Amygdala (tissue), 56 donors: ENCODE measurements around the gene PHLDB3.

Experiments
- DNase-seq, 56 donors: peaks; one replicate each; lab custom pipeline; 2025; lab: John Stamatoyannopoulos, UW

PHLDB3 gene

GRCh38 chr19:43471091-43471490, 33.5 kb downstream of the PHLDB3 start:
- DNase-seq = no peak

GRCh38 chr19:43470288-43470687, 34.3 kb downstream of the PHLDB3 start:
- no peak for DNase-seq

DNA sequence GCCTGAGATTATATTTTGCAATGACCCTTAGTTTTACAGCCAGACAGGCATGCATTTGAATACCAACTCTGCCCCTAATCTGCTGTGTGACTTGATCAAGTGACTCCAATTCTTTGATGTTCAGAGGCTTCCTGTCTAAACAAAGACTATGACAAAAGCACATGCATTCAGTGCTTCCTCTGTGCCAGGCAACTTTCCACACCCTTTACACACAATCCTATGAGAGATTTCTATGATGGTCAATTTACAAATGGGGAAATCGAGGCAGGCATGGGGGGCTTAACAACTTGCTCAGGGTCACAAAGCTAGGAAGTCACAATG, 35.4 kb downstream of the PHLDB3 start:
- DNase-seq = no peak

DNA sequence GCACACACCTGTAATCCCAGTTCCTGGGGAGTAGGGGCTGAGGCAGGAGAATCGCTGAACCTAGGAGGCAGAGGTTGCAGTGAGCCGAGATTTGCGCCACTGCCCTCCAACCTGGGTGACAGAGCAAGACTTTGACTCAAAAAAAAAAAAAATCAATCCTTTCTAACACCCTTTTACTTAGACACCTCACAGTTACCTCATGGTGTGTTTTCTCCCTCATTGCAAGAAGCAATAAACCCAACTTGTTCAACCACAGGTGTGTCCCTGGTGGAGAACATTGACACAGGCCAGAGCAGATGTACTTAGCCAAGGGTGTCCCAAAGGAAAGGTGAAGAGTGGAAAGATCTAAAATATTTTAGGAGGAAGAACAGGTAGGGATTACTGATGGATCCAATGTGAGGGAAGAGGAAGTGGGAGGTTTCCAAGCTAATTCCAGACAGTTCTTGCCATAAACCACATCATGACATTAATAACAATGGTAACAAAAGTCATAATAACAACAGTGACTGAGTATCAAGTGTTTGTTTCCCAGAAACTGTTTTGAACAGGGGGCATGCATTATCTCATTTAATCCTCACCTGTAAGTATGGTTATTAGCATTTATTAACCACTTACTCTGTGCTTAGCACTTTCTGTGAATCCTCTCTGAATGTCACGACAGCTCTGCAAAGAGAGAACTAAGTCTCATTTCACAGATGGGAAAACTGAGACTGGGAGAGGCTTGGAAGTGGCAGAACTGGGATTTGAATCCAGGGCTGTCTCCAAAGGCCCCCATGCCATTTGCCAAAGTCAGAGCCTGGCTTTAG, 36.0 kb downstream of the PHLDB3 start:
- DNase-seq = no peak

- DNase-seq = no peak
Measured at GRCh38 chr19:43467730-43468129, 36.8 kb downstream of the PHLDB3 start.

GRCh38 chr19:43467276-43467675, 37.3 kb downstream of the PHLDB3 start:
- DNase-seq = no peak

DNA sequence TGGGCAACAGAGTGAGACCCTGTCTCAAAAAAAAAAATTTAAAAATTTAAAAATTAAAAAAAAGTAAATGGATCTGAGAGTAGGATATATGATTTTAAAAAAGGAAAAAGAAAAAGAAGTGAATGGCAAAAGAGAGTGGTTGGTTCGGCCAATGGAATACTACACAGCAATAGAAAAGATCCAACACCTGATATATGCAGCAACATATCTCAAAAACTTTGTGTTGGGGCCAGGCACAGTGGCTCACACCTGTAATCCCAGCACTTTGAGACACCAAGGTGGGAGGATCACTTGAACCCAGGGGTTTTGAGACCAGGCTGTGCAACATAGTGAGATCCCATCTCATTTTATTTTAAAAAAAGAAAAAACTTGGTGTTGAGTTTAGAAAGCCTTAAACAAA, 37.8 kb downstream of the PHLDB3 start:
- no peak for DNase-seq

- no peak for DNase-seq
Measured at GRCh38 chr19:43465468-43466120, 39.0 kb downstream of the PHLDB3 start, which contains the start of gene LYPD3. Gene LYPD3 (minus strand): TSS chr19:43465608. CDS start chr19:43465571, 37 bp downstream.

DNA sequence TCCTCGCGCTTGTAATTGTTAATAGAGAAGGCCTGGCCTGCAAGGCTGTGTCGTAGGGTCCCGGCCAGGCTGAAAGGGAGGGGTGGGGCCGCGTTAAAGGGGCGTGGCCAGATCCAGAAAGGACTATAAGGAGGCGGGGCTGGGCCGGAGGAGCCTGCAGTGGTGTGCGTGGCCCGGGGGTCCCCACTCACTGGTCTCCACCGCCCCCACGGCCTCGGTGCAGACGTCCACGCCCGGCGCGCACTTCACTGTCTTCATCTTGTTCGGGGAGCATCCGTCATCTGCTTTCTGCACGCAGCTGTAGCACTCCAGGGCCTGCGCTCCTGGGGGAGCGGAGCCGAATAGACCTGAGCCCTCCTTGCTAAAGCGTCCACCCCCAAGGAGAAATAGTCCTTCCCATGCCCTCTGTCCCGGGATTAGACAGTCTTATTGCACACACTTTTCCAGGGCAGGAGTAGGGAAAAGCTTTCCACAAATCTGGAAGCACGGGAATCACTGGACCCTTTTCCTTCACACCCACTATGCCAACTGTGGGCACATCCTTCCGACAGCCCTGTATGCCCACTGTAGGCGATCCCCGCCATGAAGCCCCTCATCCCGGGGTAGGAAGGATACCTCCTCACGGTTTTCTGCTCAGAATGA, 40.3 kb downstream of the PHLDB3 start:
- peak in 42 of 56 donors; percentile 6 to 81 (median 52) for DNase-seq

DNA sequence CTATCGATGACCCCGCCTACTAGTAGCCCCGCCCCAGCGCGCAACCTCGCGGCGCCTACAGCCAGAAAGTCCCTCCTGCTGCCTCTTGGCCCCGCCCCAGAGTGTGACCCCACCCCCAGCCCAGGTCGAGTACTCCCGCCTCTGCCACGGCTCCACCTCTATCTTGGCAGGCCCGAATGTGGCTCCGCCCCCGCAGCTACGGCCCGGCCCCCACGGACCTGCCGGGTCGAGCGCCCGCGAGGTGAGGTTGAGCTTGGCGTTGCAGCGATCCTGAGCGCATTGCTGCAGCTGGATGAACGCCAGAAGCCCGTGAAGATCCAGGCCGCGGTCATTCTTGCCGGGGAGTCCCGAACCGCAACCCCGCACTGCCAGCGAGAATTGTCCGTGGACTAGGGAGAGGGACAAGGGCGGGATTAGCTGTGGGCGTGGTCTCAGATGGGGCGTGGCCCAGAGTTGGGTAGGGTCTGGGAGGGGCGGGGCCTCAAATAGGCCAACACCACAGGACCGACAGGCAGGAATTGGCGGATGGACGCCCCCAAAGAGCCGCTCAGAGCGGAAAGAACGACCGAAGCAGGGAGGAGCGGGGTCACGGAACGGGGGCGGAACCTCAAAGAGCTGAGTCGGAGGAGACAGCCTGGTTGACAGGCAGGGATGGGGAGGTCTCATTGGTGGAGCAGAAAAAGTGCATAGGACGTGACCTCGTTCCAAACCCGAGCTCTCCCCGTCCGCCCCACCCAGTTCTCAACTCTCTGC, 41.0 kb downstream of the PHLDB3 start:
- DNase-seq = peak; percentile 32 to 96 (median 82)

GRCh38 chr19:43462785-43463380, 41.7 kb downstream of the PHLDB3 start:
- DNase-seq = no peak

GRCh38 chr19:43462383-43462782, 42.2 kb downstream of the PHLDB3 start:
- no peak for DNase-seq

GRCh38 chr19:43461303-43461702, 43.2 kb downstream of the PHLDB3 start:
- no peak for DNase-seq

DNA sequence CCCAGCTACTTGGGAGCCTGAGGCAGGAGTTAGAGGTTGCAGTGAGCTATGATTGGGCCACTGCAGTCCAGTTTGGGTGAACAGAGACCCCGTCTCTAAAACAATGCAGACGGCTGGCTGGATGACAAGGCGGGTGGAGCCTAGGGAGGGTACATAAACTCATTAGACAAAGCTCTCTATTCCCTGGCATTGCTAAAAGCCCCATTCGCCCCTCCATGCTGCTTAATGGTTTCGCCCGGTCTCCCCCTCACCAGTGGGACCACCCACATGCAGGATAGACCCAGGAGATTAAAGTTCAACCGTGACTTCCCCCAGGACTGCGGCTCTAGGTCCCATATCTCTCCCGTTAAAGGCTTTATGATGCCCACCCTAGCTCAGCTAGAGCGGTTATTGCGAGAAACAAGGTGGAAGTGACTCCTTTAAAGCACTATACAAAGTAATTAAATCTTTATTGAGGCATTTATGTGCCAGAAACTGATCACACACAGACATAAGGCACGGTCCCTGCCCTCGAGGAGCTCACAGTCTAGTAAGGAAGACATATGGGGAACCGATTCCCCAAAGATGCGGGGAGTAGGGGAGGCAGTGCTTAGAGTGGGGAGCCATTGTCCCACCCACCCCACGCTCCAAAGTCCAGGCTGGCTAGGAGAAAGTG, 44.1 kb downstream of the PHLDB3 start:
- DNase-seq = no peak

DNA sequence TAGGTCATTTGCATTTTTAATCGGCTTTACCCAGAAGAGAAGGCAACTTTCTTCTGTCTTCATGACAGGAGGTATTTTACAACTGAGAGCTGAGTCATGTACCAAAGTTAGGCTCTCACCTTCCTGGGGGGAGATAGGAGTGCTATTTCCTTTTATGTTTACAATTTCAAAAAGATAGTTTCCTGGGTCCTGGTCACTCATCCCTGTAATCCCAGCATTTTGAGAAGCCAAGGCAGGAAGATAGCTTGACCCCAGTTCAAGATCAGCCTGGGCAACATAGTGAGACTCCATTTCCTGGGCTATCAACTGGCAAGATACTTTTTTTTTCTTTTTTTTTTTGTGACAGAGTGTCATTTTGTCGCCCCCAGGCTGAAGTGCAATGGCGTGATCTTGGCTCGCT, 46.7 kb downstream of the PHLDB3 start:
- no peak for DNase-seq

DNA sequence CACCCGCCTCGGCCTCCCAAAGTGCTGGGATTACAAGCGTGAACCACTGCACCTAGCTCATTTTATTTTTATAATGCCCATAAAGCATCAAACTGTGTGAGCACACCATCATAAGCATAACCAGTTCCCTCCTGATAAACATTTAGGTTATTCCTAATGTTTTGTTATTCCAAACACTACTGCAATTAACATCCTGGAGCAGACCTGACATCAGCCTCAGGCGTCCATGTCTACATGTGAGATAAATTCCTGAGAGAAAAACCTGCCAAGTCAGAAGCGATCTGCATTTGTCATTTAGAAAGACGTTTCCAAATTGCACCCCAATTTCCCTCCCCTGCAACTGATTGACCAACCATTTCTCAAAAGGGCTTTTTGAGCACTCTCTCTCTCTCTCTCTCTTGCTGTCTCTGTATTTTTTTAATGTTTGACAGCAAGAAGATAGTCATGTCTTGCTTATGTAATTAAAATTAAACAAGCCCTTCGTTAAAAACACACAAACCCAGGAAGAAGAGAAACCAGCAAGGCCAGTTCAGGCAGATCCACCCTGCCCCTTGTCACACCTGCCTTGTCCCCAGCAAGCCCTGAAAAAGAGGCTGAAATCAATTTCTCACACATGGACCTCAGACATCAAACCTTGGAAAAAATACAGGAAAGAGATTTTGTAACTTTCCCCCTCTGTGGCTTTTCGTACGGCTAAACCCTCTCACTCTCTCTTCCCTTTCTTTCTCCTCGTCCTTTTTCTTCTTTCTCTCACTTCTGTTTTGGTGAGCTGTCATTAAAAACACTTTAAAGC, 49.0 kb downstream of the PHLDB3 start:
- DNase-seq = no peak

DNA sequence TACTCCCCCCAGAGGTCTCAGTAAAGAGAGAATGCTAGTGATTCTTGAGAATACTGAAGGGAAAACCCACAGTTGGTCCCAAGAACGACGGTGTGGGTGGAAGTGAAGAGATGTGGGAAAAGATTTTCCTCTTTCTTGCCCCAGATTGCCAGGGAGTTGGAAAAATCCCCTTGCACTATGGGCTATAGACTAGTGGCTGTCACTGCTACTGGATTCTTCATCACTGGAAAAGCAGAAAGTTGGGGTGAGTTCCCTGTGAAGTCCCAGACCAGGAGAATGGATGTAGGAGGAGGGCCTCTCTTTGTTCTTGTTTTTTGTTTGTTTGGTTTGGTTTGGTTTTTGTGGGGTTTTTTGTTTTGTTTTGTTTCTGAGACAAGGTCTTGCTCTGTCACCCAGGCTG, 50.5 kb downstream of the PHLDB3 start:
- DNase-seq = no peak

GRCh38 chr19:43452582-43452981, 52.0 kb downstream of the PHLDB3 start:
- DNase-seq = no peak

DNA sequence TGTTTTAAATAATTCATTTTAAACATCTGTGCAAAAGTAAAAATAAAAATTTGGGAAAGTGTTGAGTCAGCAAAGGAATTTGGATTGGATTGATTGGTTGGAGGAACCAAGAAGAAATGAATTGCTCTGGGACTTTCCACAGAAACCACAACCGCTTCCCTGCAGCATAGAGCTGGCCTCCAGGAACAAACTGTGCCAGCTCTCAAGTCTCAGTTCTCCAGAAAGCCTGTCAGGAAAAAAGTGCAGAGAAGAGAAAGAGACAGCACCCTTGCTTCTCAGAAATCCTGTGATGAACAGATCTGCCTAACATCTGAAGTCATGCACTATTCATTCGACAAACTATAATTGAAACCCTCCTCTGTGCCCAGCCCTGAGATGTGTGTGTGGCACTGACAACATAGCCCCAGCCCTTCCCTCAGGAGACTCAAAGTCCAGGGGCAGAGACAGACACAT, 54.0 kb downstream of the PHLDB3 start:
- DNase-seq = no peak
